ENCODE results near the gene FUT8.

Gene FUT8

GRCh38 chr14:65558363-65558762 is 145.8 kb downstream of the FUT8 start:
- DNase-seq (ENCODE audit: low read depth) = no peak

GRCh38 chr14:65560340-65561027 is 148.0 kb downstream of the FUT8 start:
- DNase-seq (ENCODE audit: low read depth) = no peak

- no peak for DNase-seq (ENCODE audit: low read depth)
Observed at GRCh38 chr14:65564370-65564769, 151.8 kb downstream of the FUT8 start.

- no peak for DNase-seq (ENCODE audit: low read depth)
Observed at GRCh38 chr14:65565948-65566347, 153.4 kb downstream of the FUT8 start.

- no peak for DNase-seq (ENCODE audit: low read depth)
Observed at GRCh38 chr14:65566820-65567522, 154.4 kb downstream of the FUT8 start.

- no peak for DNase-seq (ENCODE audit: low read depth)
Observed at GRCh38 chr14:65574611-65575010, 162.1 kb downstream of the FUT8 start.

GRCh38 chr14:65575389-65575788 is 162.9 kb downstream of the FUT8 start:
- DNase-seq (ENCODE audit: low read depth) = no peak

- no peak for DNase-seq (ENCODE audit: low read depth)
Observed at GRCh38 chr14:65580973-65581372, 168.4 kb downstream of the FUT8 start.

- DNase-seq (ENCODE audit: low read depth) = no peak
Observed at GRCh38 chr14:65581378-65581777, 168.8 kb downstream of the FUT8 start.

GRCh38 chr14:65581799-65582198 is 169.3 kb downstream of the FUT8 start:
- no peak for DNase-seq (ENCODE audit: low read depth)

- DNase-seq (ENCODE audit: low read depth) = no peak
Observed at GRCh38 chr14:65585216-65585615, 172.7 kb downstream of the FUT8 start.

- no peak for DNase-seq (ENCODE audit: low read depth)
Observed at GRCh38 chr14:65588426-65589140, 176.1 kb downstream of the FUT8 start.

GRCh38 chr14:65594153-65594881 is 181.8 kb downstream of the FUT8 start:
- no peak for DNase-seq (ENCODE audit: low read depth)

- DNase-seq (ENCODE audit: low read depth) = no peak
Observed at GRCh38 chr14:65594882-65595237, 182.3 kb downstream of the FUT8 start.

GRCh38 chr14:65599375-65599774 is 186.8 kb downstream of the FUT8 start:
- no peak for DNase-seq (ENCODE audit: low read depth)

- DNase-seq (ENCODE audit: low read depth) = no peak
Observed at GRCh38 chr14:65600742-65601141, 188.2 kb downstream of the FUT8 start.

- no peak for DNase-seq (ENCODE audit: low read depth)
Observed at GRCh38 chr14:65604535-65604934, 192.0 kb downstream of the FUT8 start.

GRCh38 chr14:65604936-65605335 is 192.4 kb downstream of the FUT8 start:
- no peak for DNase-seq (ENCODE audit: low read depth)

GRCh38 chr14:65606460-65606859 is 193.9 kb downstream of the FUT8 start:
- DNase-seq (ENCODE audit: low read depth) = no peak

- DNase-seq (ENCODE audit: low read depth) = no peak
Observed at GRCh38 chr14:65613131-65613650, 200.7 kb downstream of the FUT8 start.

GRCh38 chr14:65618996-65619395 is 206.5 kb downstream of the FUT8 start:
- DNase-seq (ENCODE audit: low read depth) = no peak

GRCh38 chr14:65620195-65620594 is 207.7 kb downstream of the FUT8 start:
- no peak for DNase-seq (ENCODE audit: low read depth)
